Vagina (tissue), 2 donors: ENCODE results near the gene A2M.

Source experiments
- POLR2A ChIP-seq, 2 donors: fragments of 450-650 bp; IDR thresholded peaks; one replicate each; pipeline ENCODE4 v1.6.1; 2017; ENCODE audit warnings: antibody characterized with exemption in 2 of 2, mild to moderate bottlenecking in 2 of 2, moderate library complexity in 2 of 2
- POLR2AphosphoS5 ChIP-seq, 2 donors: sonication (generic); formaldehyde crosslinking; IDR thresholded peaks; one replicate each; pipeline ENCODE4 v1.9.0; 2017; ENCODE audit warnings: antibody characterized with exemption in 2 of 2, mild to moderate bottlenecking in 2 of 2, low read depth in 1 of 2; ENCODE audit not compliant: insufficient read depth in 1 of 2
- TF ChIP-seq, protein P1 (sequence below), 3 experiments: fragments of 450-650 bp in 2 of 3; fragments of 200-600 bp in 1 of 3; sonication (generic) in 1 of 3; IDR thresholded peaks; one replicate each; pipeline ENCODE4 v1.5.1; 2017 to 2019; ENCODE audit warnings: antibody characterized with exemption in 3 of 3, mild to moderate bottlenecking in 2 of 3, moderate library complexity in 2 of 3

DNA sequence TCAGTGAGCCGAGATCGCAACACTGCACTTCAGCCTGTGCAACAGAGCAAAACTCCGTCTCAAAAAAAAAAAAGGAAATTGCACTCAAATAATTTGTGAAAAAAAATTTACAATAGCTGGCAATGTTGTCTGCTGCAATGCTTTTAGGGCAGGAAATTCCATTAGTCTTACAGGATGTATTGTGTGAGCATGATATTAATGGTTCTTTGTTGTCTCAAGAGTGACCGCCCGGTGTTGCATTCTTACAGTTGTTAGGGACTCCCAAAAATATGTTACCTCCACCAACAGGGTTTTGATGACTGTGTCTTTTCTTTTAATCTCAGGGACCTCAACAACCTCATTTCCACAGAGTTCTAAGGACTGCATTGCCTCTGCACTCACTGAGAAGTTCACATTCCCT lies 47.7 kb upstream of the A2M start:
- TF ChIP-seq, protein P1, sequence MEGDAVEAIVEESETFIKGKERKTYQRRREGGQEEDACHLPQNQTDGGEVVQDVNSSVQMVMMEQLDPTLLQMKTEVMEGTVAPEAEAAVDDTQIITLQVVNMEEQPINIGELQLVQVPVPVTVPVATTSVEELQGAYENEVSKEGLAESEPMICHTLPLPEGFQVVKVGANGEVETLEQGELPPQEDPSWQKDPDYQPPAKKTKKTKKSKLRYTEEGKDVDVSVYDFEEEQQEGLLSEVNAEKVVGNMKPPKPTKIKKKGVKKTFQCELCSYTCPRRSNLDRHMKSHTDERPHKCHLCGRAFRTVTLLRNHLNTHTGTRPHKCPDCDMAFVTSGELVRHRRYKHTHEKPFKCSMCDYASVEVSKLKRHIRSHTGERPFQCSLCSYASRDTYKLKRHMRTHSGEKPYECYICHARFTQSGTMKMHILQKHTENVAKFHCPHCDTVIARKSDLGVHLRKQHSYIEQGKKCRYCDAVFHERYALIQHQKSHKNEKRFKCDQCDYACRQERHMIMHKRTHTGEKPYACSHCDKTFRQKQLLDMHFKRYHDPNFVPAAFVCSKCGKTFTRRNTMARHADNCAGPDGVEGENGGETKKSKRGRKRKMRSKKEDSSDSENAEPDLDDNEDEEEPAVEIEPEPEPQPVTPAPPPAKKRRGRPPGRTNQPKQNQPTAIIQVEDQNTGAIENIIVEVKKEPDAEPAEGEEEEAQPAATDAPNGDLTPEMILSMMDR (IDR thresholded peaks at IDR 0.05): no peak
- no peak for TF ChIP-seq POLR2A (IDR thresholded peaks at IDR 0.05)
- TF ChIP-seq POLR2AphosphoS5 (IDR thresholded peaks at IDR 0.05; ENCODE audit: insufficient read depth in 1 of 2, low read depth in 1 of 2): peak in 1 of 2 donors; percentile 78
